PFSK-1 (cell line): Measurements from ENCODE around the gene FANCC.

Source experiments
- FOXP2 ChIP-seq: optimal IDR thresholded peaks from 2 replicates; pipeline ENCODE3; 2011; ENCODE audit warnings: borderline replicate concordance, control low read depth, inconsistent platforms; ENCODE audit not compliant: insufficient read depth; ENCODE audit errors: extremely low read length, extremely low read depth
- POLR2AphosphoS5 ChIP-seq: IDR thresholded peaks from 2 replicates; pipeline ENCODE4 v1.6.1; 2012; ENCODE audit warnings: low read depth, mild to moderate bottlenecking, control low read depth, low read length, moderate library complexity
- SIN3A ChIP-seq: IDR thresholded peaks from 2 replicates; pipeline ENCODE4 v1.6.1; 2012; ENCODE audit warnings: mild to moderate bottlenecking, low read length, moderate library complexity, borderline replicate concordance; ENCODE audit not compliant: insufficient read depth
- TAF1 ChIP-seq: IDR thresholded peaks from 2 replicates; pipeline ENCODE4 v1.6.1; 2012; ENCODE audit warnings: low read length, control low read depth, borderline replicate concordance; ENCODE audit not compliant: insufficient read depth
- TF ChIP-seq, protein P1 (sequence below), 2 experiments: IDR thresholded peaks; 2 replicates each; pipeline versions ENCODE4 v1.6.1 to v1.8.0; 2011 to 2012; ENCODE audit warnings: low read depth in 2 of 2, low read length in 2 of 2, control low read depth in 1 of 2, inconsistent platforms in 1 of 2, mild to moderate bottlenecking in 1 of 2, moderate library complexity in 1 of 2; ENCODE audit not compliant: insufficient read depth in 1 of 2

DNA sequence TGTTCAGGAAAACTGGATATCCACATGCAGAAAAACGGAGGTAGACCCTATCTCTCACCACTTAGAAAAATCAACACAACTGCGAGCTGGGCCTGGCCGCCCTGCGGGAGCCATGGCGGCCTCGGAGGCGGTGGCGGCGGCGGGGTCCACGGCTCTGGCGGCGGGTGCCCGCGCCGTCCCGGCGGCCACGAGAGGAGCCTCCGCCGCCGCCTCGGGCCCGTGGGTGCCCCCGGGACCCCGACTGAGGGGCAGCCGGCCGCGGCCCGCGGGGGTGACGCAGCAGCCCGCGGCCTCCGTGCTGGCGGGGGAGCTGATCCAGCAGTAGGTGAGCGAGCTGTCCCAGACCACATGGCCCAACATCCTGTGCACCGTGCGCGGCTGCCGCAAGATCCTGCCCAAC lies 25.3 kb downstream of the FANCC start:
- TF ChIP-seq, protein P1, sequence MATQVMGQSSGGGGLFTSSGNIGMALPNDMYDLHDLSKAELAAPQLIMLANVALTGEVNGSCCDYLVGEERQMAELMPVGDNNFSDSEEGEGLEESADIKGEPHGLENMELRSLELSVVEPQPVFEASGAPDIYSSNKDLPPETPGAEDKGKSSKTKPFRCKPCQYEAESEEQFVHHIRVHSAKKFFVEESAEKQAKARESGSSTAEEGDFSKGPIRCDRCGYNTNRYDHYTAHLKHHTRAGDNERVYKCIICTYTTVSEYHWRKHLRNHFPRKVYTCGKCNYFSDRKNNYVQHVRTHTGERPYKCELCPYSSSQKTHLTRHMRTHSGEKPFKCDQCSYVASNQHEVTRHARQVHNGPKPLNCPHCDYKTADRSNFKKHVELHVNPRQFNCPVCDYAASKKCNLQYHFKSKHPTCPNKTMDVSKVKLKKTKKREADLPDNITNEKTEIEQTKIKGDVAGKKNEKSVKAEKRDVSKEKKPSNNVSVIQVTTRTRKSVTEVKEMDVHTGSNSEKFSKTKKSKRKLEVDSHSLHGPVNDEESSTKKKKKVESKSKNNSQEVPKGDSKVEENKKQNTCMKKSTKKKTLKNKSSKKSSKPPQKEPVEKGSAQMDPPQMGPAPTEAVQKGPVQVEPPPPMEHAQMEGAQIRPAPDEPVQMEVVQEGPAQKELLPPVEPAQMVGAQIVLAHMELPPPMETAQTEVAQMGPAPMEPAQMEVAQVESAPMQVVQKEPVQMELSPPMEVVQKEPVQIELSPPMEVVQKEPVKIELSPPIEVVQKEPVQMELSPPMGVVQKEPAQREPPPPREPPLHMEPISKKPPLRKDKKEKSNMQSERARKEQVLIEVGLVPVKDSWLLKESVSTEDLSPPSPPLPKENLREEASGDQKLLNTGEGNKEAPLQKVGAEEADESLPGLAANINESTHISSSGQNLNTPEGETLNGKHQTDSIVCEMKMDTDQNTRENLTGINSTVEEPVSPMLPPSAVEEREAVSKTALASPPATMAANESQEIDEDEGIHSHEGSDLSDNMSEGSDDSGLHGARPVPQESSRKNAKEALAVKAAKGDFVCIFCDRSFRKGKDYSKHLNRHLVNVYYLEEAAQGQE (IDR thresholded peaks at IDR 0.05; ENCODE audit: insufficient read depth in 1 of 2, low read depth in 2 of 2, low read length in 2 of 2) = no peak
- no peak for TF ChIP-seq POLR2AphosphoS5
- no peak for TF ChIP-seq FOXP2
- TF ChIP-seq TAF1 = no peak
- no peak for TF ChIP-seq SIN3A
